ENCODE data around the gene AGXT.

- TF ChIP-seq, protein P1, sequence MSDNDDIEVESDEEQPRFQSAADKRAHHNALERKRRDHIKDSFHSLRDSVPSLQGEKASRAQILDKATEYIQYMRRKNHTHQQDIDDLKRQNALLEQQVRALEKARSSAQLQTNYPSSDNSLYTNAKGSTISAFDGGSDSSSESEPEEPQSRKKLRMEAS (IDR thresholded peaks at IDR 0.05), result no peak
- TF ChIP-seq POLR2AphosphoS5 (IDR thresholded peaks at IDR 0.05; ENCODE audit: low read depth, low read length), result no peak
Observed at GRCh38 chr2:240833724-240834285, 34.8 kb upstream of the AGXT start.
